ENCODE data around the gene SH3GL3.

- TF ChIP-seq CTCF (conservative IDR thresholded peaks at IDR 0.05; ENCODE audit: low read length) (no peak), EZH2phosphoT487 (IDR thresholded peaks at IDR 0.05; ENCODE audit: borderline replicate concordance) (no peak)
Observed at GRCh38 chr15:83533410-83533962, 86.3 kb downstream of the SH3GL3 start.

All from Loucy (cell line).